ENCODE data around the gene PRDM16.

PRDM16 gene

GRCh38 chr1:3037281-3038040 is 31.5 kb upstream of the PRDM16 start:
- DNase-seq (ENCODE audit: low read depth): no peak
- no peak overlapping the region for H3K4me3 ChIP-seq (ENCODE audit: low read depth, low read length)
- TF ChIP-seq, protein P1, sequence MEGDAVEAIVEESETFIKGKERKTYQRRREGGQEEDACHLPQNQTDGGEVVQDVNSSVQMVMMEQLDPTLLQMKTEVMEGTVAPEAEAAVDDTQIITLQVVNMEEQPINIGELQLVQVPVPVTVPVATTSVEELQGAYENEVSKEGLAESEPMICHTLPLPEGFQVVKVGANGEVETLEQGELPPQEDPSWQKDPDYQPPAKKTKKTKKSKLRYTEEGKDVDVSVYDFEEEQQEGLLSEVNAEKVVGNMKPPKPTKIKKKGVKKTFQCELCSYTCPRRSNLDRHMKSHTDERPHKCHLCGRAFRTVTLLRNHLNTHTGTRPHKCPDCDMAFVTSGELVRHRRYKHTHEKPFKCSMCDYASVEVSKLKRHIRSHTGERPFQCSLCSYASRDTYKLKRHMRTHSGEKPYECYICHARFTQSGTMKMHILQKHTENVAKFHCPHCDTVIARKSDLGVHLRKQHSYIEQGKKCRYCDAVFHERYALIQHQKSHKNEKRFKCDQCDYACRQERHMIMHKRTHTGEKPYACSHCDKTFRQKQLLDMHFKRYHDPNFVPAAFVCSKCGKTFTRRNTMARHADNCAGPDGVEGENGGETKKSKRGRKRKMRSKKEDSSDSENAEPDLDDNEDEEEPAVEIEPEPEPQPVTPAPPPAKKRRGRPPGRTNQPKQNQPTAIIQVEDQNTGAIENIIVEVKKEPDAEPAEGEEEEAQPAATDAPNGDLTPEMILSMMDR (conservative IDR thresholded peaks at IDR 0.05; ENCODE audit: low read depth, low read length): no peak

DNA sequence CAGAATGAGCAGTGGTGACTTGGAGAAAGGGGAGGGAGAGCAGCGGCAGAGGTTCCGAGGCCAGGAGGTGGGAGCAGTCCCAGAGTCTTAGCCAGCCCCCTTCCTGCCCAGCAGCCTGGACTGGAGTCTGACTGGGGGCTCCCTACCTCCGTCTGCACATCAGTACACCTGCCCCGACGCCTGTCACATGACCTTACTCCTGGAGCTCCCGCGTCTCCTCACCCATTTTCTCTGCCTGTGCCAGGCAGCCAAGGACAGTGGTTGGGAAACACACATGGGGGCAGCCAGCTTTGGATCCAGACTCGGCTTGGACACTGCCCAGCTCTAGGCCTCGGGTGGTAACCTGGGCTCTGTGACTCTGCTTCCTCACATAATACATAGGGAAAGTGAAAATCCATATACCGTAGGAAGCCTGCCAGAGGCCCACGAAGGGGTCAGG is 30.9 kb upstream of the PRDM16 start:
- no peak overlapping the region for H3K4me3 ChIP-seq (ENCODE audit: low read depth, low read length)
- no peak for DNase-seq (ENCODE audit: low read depth)
- TF ChIP-seq, protein P1 (conservative IDR thresholded peaks at IDR 0.05; ENCODE audit: low read depth, low read length): no peak

DNA sequence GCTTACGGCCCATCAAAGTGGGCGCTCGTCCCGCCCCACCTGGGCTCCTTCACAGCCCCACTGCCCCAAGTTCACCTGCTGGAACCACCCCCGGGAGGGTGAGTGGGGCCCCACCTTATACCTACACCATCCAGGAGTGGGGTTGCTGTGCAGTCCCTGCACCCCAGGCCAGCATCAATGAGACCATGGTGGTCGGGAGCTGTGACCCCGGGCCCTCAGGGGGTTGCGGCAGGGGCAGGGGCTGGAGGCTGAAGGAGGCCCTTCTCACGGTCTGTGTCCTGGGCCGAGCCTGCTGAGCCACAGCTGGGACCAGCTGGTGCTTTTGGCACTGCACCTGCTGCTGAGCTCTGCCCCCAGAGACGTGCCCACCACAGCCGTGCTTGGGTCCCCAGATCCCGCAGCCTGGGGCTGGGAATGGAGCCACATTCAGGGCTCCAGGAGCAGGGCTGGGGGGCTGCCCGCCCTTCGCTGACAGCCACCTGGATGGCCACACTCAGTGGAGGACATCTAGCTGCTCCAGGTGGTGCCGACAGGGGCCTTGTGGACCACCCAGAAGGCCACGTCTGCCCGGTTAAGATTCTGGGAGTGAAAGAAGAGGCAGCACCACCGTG is 30.3 kb upstream of the PRDM16 start:
- no peak for DNase-seq (ENCODE audit: low read depth)
- TF ChIP-seq, protein P1 (conservative IDR thresholded peaks at IDR 0.05; ENCODE audit: low read depth, low read length): no peak
- H3K4me3 ChIP-seq (ENCODE audit: low read depth, low read length): no peak overlapping the region

DNA sequence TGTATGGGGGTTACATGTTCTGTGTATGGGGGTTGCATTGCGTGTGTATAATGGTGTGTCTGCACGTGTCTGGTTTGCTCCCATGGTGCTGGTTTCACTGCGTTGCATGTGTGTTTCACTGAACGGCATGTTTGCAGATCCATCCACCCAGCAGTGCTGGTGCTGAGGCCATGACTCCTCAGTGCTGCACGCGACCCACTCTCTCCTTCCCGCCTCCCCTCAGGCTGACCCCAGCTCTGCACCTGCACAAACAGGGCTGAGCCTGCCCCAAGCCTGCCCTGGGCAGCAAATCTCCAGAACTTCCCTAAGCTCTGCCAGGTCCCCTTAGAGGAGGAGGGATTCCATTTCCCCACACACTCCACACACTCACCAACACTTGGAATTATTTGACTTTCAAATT is 29.0 kb upstream of the PRDM16 start:
- DNase-seq (ENCODE audit: low read depth): no peak
- no peak overlapping the region for H3K4me3 ChIP-seq (ENCODE audit: low read depth, low read length)
- TF ChIP-seq, protein P1 (conservative IDR thresholded peaks at IDR 0.05; ENCODE audit: low read depth, low read length): no peak

DNA sequence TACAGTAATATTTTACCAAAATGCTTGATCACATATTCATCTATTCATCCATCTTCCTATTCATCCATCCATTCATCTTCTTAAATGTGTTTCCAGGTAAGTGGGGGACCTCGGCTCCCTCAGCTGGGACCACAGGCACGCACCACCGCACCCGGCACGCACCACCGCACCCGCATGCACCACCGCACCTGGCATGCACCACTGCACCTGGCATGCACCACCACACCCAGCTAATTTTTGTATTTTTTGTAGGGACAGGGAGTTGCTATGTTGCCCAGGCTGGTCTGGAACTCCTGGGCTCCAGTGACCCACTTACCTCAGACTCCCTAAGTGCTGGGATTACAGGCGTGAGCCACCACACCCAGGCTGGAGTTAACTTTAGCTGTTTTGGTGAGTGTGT is 26.5 kb upstream of the PRDM16 start:
- no peak for DNase-seq (ENCODE audit: low read depth)
- TF ChIP-seq, protein P1 (conservative IDR thresholded peaks at IDR 0.05; ENCODE audit: low read depth, low read length): no peak
- H3K4me3 ChIP-seq (ENCODE audit: low read depth, low read length): no peak overlapping the region

GRCh38 chr1:3049164-3049563 is 19.8 kb upstream of the PRDM16 start:
- no peak for DNase-seq (ENCODE audit: low read depth)
- no peak overlapping the region for H3K4me3 ChIP-seq (ENCODE audit: low read depth, low read length)
- TF ChIP-seq, protein P1 (conservative IDR thresholded peaks at IDR 0.05; ENCODE audit: low read depth, low read length): no peak

DNA sequence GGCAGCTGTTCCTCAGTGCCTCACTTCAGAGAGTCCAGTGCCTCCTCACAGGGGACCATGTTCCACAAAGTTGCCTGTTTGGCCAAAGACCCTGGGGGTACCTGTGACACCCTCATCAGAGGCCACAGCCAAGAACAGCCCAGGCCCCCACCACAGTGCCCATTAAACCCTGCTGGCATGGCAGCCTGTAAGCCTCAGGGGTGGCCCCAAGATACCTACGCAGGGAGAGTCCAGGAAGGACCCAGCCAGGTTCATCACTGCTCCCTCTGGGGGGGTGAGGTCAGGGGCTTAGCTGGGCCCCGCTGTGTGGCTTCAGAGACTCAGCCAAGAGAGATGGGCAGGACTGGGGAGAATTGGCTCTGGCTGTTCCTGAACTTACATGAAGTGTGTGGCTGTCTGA is 19.1 kb upstream of the PRDM16 start:
- H3K4me3 ChIP-seq (ENCODE audit: low read depth, low read length): no peak overlapping the region
- DNase-seq (ENCODE audit: low read depth): no peak
- TF ChIP-seq, protein P1 (conservative IDR thresholded peaks at IDR 0.05; ENCODE audit: low read depth, low read length): no peak

All from choroid plexus epithelial cell (primary cell).